ENCODE results near the gene BLMH. TPM values are rescaled to one million over a fixed set of nuclear protein-coding genes. Genes with fewer than 3 reads are reported as not detected.
A peak's percentile ranks its signal among the peaks of the same experiment; 100 is the strongest.

BLMH gene
- total RNA-seq, 1 experiment from 2014 or later, result 59.0 TPM

GRCh38 chr17:30278032-30278431, 13.7 kb downstream of the BLMH start:
- in situ Hi-C loops (cut with HindIII; ENCODE audit: low pct_unique_long_range_greater_than_20kb, low sequenced_read_pairs), result no loop called here
- peak; percentile 31; the same call in 1 of the 2 replicates for TF ChIP-seq CTCF (IDR thresholded peaks at IDR 0.05)
- TF ChIP-seq SIN3A (IDR thresholded peaks at IDR 0.05; ENCODE audit: borderline replicate concordance, insufficient read depth, low read depth, low read length), result no peak
- TF ChIP-seq POLR2AphosphoS5 (IDR thresholded peaks at IDR 0.05; ENCODE audit: low read depth, low read length), result no peak
- no peak for ATAC-seq
- POLR2A ChIA-PET, result no interaction called here
- Histone ChIP-seq H3K9me3 (ENCODE audit: control insufficient read depth, insufficient read depth, low read depth, low read length) (no peaks in the 10 kb centered on the region), H3K36me3 (ENCODE audit: control insufficient read depth, insufficient read depth, low read length) (peaks cover 17% of the 10 kb centered on the region), H3K4me1 (ENCODE audit: control insufficient read depth, insufficient read depth, low read length) (no peaks in the 10 kb centered on the region), H3K4me3 (ENCODE audit: low read depth in 2 of 2, low read length in 2 of 2) (no peak overlapping the region), H3K27ac (ENCODE audit: low read length) (no peak overlapping the region), H3K27me3 (ENCODE audit: control insufficient read depth, insufficient read depth, low read length) (no peaks in the 10 kb centered on the region)
- CTCF ChIA-PET, result interaction anchor here (0.7 to 1.4 kb wide), 2 partner anchors 32 to 173 kb away, joined by 5 to 10 read pairs; no protein-coding TSS in a partner anchor
- DNase-seq (ENCODE audit: low read depth, low spot score), result no peak
- BruUV-seq (replicated peaks), result no TSS peak
- intact Hi-C loops (cut with micrococcal nuclease; ENCODE audit: unreplicated experiment), result loop anchor here (2.0 kb wide), 1 partner anchor 173 kb away; no protein-coding TSS in a partner anchor

- H3K27ac ChIP-seq (ENCODE audit: low read length), result no peak overlapping the region
- TF ChIP-seq CTCF (IDR thresholded peaks at IDR 0.05) (no peak), SIN3A (IDR thresholded peaks at IDR 0.05; ENCODE audit: borderline replicate concordance, insufficient read depth, low read depth, low read length) (no peak), TCF7L2 (IDR thresholded peaks at IDR 0.05; ENCODE audit: low read depth, low read length) (no peak), REST (IDR thresholded peaks at IDR 0.05; ENCODE audit: insufficient read depth in 1 of 2, low read depth in 2 of 2, low read length in 1 of 2) (no peak), POLR2AphosphoS5 (IDR thresholded peaks at IDR 0.05; ENCODE audit: low read depth, low read length) (no peak)
- no peak for DNase-seq (ENCODE audit: low read depth, low spot score)
- no peaks in the 10 kb centered on the region for H3K9me3 ChIP-seq (ENCODE audit: control insufficient read depth, insufficient read depth, low read depth, low read length)
- intact Hi-C loops (cut with micrococcal nuclease; ENCODE audit: unreplicated experiment) (no loop called here), in situ Hi-C loops (cut with HindIII; ENCODE audit: low pct_unique_long_range_greater_than_20kb, low sequenced_read_pairs) (no loop called here)
- no peaks in the 10 kb centered on the region for H3K4me1 ChIP-seq (ENCODE audit: control insufficient read depth, insufficient read depth, low read length)
- BruUV-seq (replicated peaks), result no TSS peak
- ChIA-PET POLR2A (no interaction called here), CTCF (no interaction called here)
- H3K27me3 ChIP-seq (ENCODE audit: control insufficient read depth, insufficient read depth, low read length), result no peaks in the 10 kb centered on the region
- H3K36me3 ChIP-seq (ENCODE audit: control insufficient read depth, insufficient read depth, low read length), result peaks cover 26% of the 10 kb centered on the region
- no peak for ATAC-seq
- no peak overlapping the region for H3K4me3 ChIP-seq (ENCODE audit: low read depth in 2 of 2, low read length in 2 of 2)
These were observed 15.8 kb downstream of the BLMH start for GRCh38 chr17:30275911-30276310.

Measured in Panc1 (cell line).